Fibroblast of lung (primary cell): ENCODE data around the gene MSGN1. TPM values are rescaled to one million over a fixed set of nuclear protein-coding genes. Genes with fewer than 3 reads are reported as not detected.

Experiments used
- DNase-seq, 2 donors: peaks; one replicate each; pipeline versions ENCODE4 v3.0.0 to v3.0.0-alpha.2; 2010; ENCODE audit warnings: low read depth in 2 of 2
- H2AFZ ChIP-seq: 2 replicates; pipeline ENCODE4 v1.5.1; 2012; ENCODE audit warnings: low read length, control low read depth, inconsistent platforms
- H3K27ac ChIP-seq: 2 replicates; pipeline ENCODE4 v1.5.1; 2011; ENCODE audit warnings: low read length, control low read depth; ENCODE audit not compliant: insufficient read depth
- H3K27me3 ChIP-seq: 2 replicates; pipeline ENCODE4 v1.5.1; 2011; ENCODE audit warnings: mild to moderate bottlenecking, low read length; ENCODE audit not compliant: control insufficient read depth, insufficient read depth
- H3K36me3 ChIP-seq: 2 replicates; pipeline ENCODE4 v1.5.1; 2011; ENCODE audit warnings: low read length; ENCODE audit not compliant: control insufficient read depth, insufficient read depth
- H3K4me1 ChIP-seq: 2 replicates; pipeline ENCODE4 v1.5.1; 2011; ENCODE audit warnings: low read length; ENCODE audit not compliant: control insufficient read depth, insufficient read depth; ENCODE audit errors: extremely low read depth
- H3K4me2 ChIP-seq: 2 replicates; pipeline ENCODE4 v1.5.1; 2011; ENCODE audit warnings: low read length, control low read depth; ENCODE audit not compliant: insufficient read depth; ENCODE audit errors: extremely low read depth
- H3K4me3 ChIP-seq, 4 experiments: fragments of 200-600 bp in 1 of 4; sonication (generic) in 1 of 4; replicated peaks in 1 of 4; 2 replicates each; pipeline ENCODE4 v1.5.1; 2011 to 2016; ENCODE audit warnings: low read length in 4 of 4, low read depth in 3 of 4, mild to moderate bottlenecking in 3 of 4, control low read depth in 2 of 4, inconsistent platforms in 1 of 4, mixed read lengths in 1 of 4; ENCODE audit not compliant: insufficient read depth in 1 of 4; ENCODE audit errors: control extremely low read depth in 1 of 4
- H3K79me2 ChIP-seq: 2 replicates; pipeline ENCODE4 v1.5.1; 2012; ENCODE audit warnings: mild to moderate bottlenecking, low read length, inconsistent platforms; ENCODE audit not compliant: control insufficient read depth, insufficient read depth
- H3K9ac ChIP-seq: 2 replicates; pipeline ENCODE4 v1.5.1; 2011; ENCODE audit warnings: mild to moderate bottlenecking, low read length, control low read depth; ENCODE audit not compliant: insufficient read depth
- H3K9me3 ChIP-seq: 2 replicates; pipeline ENCODE4 v1.5.1; 2012; ENCODE audit warnings: low read depth, low read length; ENCODE audit not compliant: control insufficient read depth, insufficient read depth
- H4K20me1 ChIP-seq: 2 replicates; pipeline ENCODE4 v1.5.1; 2011; ENCODE audit warnings: low read length; ENCODE audit not compliant: control insufficient read depth, insufficient read depth; ENCODE audit errors: extremely low read depth
- CTCF ChIP-seq, 2 donors: IDR thresholded peaks in 1 of 2; conservative IDR thresholded peaks in 1 of 2; 1 replicate in 1 of 2; 2 replicates in 1 of 2; pipeline ENCODE4 v1.5.1; 2011 to 2012; ENCODE audit warnings: low read length in 2 of 2, control low read depth in 1 of 2, inconsistent platforms in 1 of 2, low read depth in 1 of 2, mild to moderate bottlenecking in 1 of 2
- EZH2 ChIP-seq: IDR thresholded peaks from 2 replicates; pipeline ENCODE4 v1.5.1; 2012; ENCODE audit warnings: low read length, control low read depth, mild to moderate bottlenecking; ENCODE audit errors: missing control alignments
- polyA plus RNA-seq, 2 donors: library from polyadenylated mRNA; depleted of rRNA in 1 of 2; stranded (reverse) in 1 of 2; unstranded in 1 of 2; fragments of >200 nt; gene quantifications; 2 replicates each; pipeline ENCODE4 v1.2.1, GENCODE V29; 2011 to 2012; ENCODE audit warnings: missing spikeins in 1 of 2
- total RNA-seq: library from RNA; depleted of rRNA; stranded (reverse); fragments of >200 nt; gene quantifications from 2 replicates; pipeline ENCODE4 v1.2.1, GENCODE V29; 2014

Gene MSGN1
- total and polyA plus RNA-seq, 2 donors (not counting 1 experiment from before 2014, with no cell fraction given), result not detected

DNA sequence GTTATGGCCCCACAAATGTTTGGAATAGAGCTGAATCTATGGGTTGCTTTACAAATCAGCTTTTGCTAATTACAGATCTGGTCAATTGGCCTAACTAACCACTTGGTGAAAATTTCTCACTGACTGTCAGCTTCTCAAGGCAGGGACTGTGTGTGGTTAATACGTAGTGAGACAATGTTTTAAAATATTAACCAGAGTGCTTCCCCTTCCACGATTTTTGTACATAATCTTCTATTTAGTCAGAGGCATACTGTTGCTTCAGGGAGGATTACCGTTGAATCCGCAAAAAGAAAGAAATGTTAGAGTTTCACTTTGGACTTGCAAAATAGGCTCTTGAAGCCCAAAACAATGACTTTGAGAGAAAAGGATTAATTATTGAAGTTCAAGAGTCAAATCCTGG is 47.3 kb downstream of the MSGN1 start:
- H3K79me2 ChIP-seq, result no peaks in the 10 kb centered on the region
- no peaks in the 10 kb centered on the region for H3K27me3 ChIP-seq
- H3K4me1 ChIP-seq, result no peaks in the 10 kb centered on the region
- no peak overlapping the region for H3K9ac ChIP-seq
- DNase-seq, result no peak
- no peak overlapping the region for H3K4me2 ChIP-seq
- H3K4me3 ChIP-seq, result no peak overlapping the region
- no peaks in the 10 kb centered on the region for H4K20me1 ChIP-seq
- no peaks in the 10 kb centered on the region for H3K36me3 ChIP-seq
- H3K27ac ChIP-seq, result no peak overlapping the region
- no peak overlapping the region for H2AFZ ChIP-seq
- TF ChIP-seq CTCF (conservative IDR thresholded peaks at IDR 0.05 in 1 of 2, IDR thresholded peaks at IDR 0.05 in 1 of 2; ENCODE audit: low read depth in 1 of 2, low read length in 2 of 2) (no peak), EZH2 (no peak)
- H3K9me3 ChIP-seq, result no peaks in the 10 kb centered on the region

DNA sequence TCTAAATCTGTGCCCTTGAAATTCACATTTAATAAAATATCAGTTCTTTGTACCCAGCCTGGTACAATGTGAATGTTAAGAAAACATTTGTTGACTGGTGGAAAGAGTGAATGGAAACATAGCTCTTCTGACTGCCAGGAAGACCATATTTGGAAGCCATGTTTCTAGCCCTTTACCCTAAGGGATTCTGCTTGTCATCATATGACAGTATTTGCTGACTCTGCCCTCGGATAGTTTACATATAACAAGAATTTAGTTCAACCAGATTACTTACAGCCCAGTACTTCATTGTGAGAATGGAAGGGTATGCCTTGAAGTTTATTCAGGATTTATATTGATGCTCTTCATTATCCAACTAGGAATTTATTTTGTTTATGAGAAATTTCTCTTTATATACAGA is 48.4 kb downstream of the MSGN1 start:
- no peaks in the 10 kb centered on the region for H4K20me1 ChIP-seq
- no peaks in the 10 kb centered on the region for H3K79me2 ChIP-seq
- H2AFZ ChIP-seq, result no peak overlapping the region
- TF ChIP-seq CTCF (conservative IDR thresholded peaks at IDR 0.05 in 1 of 2, IDR thresholded peaks at IDR 0.05 in 1 of 2; ENCODE audit: low read depth in 1 of 2, low read length in 2 of 2), result no peak
- no peak overlapping the region for H3K9ac ChIP-seq
- no peak overlapping the region for H3K27ac ChIP-seq
- H3K4me2 ChIP-seq, result no peak overlapping the region
- H3K27me3 ChIP-seq, result no peaks in the 10 kb centered on the region
- no peaks in the 10 kb centered on the region for H3K4me1 ChIP-seq
- no peak overlapping the region for H3K4me3 ChIP-seq
- no peaks in the 10 kb centered on the region for H3K9me3 ChIP-seq
- H3K36me3 ChIP-seq, result no peaks in the 10 kb centered on the region
- DNase-seq, result no peak

GRCh38 chr2:17867133-17867532 is 50.9 kb downstream of the MSGN1 start:
- Histone ChIP-seq H3K9ac (no peak overlapping the region), H4K20me1 (no peaks in the 10 kb centered on the region), H3K4me1 (no peaks in the 10 kb centered on the region), H3K4me2 (no peak overlapping the region), H3K27ac (no peak overlapping the region), H3K4me3 (no peak overlapping the region), H3K79me2 (no peaks in the 10 kb centered on the region), H3K27me3 (no peaks in the 10 kb centered on the region), H2AFZ (no peak overlapping the region), H3K36me3 (no peaks in the 10 kb centered on the region), H3K9me3 (no peaks in the 10 kb centered on the region)
- TF ChIP-seq EZH2 (no peak), CTCF (conservative IDR thresholded peaks at IDR 0.05 in 1 of 2, IDR thresholded peaks at IDR 0.05 in 1 of 2; ENCODE audit: low read depth in 1 of 2, low read length in 2 of 2) (no peak)
- DNase-seq, result peak in 1 of 2 donors; percentile 23

Other genes starting within 250 kb of the MSGN1 start
- 21.8 and 22.8 TPM in 2 replicates for gene SMC6, start 62.6 kb upstream of the MSGN1 start, total RNA-seq
- gene SMC6, start 62.6 kb upstream of the MSGN1 start, polyA plus RNA-seq, result 12.7 and 17.9 TPM in 2 replicates
- 2.8 and 5.0 TPM in 2 replicates for gene GEN1, start 62.3 kb upstream of the MSGN1 start, total RNA-seq
- 5.6 and 8.7 TPM in 2 replicates for gene GEN1, start 62.3 kb upstream of the MSGN1 start, polyA plus RNA-seq
- 1.3 and 6.3 TPM in 2 replicates for gene KCNS3, start 62.2 kb downstream of the MSGN1 start, total RNA-seq
- 2.8 and 3.0 TPM in 2 replicates for gene KCNS3, start 62.2 kb downstream of the MSGN1 start, polyA plus RNA-seq